IMR-90 (cell line): ENCODE measurements around the gene CDT1. TPM values are rescaled to one million over a fixed set of nuclear protein-coding genes. Genes with fewer than 3 reads are reported as not detected.

Experiments
- ATAC-seq: fragments of 200-7000 bp; cut with Tn5 transposase; 2 replicates; pipeline ENCODE4 v1.9.1; 2020; ENCODE audit warnings: low read depth, mild to moderate bottlenecking, moderate library complexity
- BruUV-seq: library from RNA; stranded (reverse); fragments of 400-500 nt; replicated peaks from 2 replicates; lab custom pipeline; 2021; lab: Mats Ljungman, UMichigan
- CTCF ChIA-PET: fragments of 300-600 bp; formaldehyde crosslinking; extraction: SDS; loops from one replicate; lab custom pipeline; 2021; ENCODE audit warnings: antibody characterized with exemption; lab: Yijun Ruan, JAX
- POLR2A ChIA-PET: fragments of 300-600 bp; sonication (Branson Sonifier 250); formaldehyde crosslinking; loops from one replicate; lab custom pipeline; 2022; ENCODE audit warnings: antibody characterized with exemption; ENCODE audit not compliant: unreplicated experiment; lab: Charles Lee
- DNase-seq: peaks from one replicate; pipeline ENCODE4 v3.0.0; 2013
- H2AFZ ChIP-seq: replicated peaks from 2 replicates; pipeline ENCODE3; 2013; ENCODE audit warnings: low read length, mild to moderate bottlenecking; ENCODE audit not compliant: poor library complexity
- H2AK5ac ChIP-seq: 2 replicates; pipeline ENCODE4 v1.6.1; 2013; ENCODE audit warnings: low read depth, low read length, inconsistent platforms
- H2AK9ac ChIP-seq: replicated peaks from 2 replicates; pipeline ENCODE3; 2013; ENCODE audit warnings: mild to moderate bottlenecking, low read depth, low read length, moderate library complexity; ENCODE audit not compliant: poor library complexity
- H2BK120ac ChIP-seq: 2 replicates; pipeline ENCODE4 v1.6.1; 2013; ENCODE audit warnings: low read depth, low read length, inconsistent platforms
- H2BK15ac ChIP-seq: 3 replicates; pipeline ENCODE4 v1.6.1; 2013; ENCODE audit warnings: low read depth, low read length, inconsistent platforms
- H2BK20ac ChIP-seq: 2 replicates; pipeline ENCODE4 v1.6.1; 2013; ENCODE audit warnings: low read depth, mild to moderate bottlenecking, inconsistent platforms, low read length, moderate library complexity
- H2BK5ac ChIP-seq: 2 replicates; pipeline ENCODE4 v1.6.1; 2013; ENCODE audit warnings: mild to moderate bottlenecking, low read depth, low read length, inconsistent platforms; ENCODE audit not compliant: poor library complexity, severe bottlenecking
- H3K14ac ChIP-seq: replicated peaks from 2 replicates; pipeline ENCODE4 v1.6.1; 2013; ENCODE audit warnings: low read depth, low read length, inconsistent platforms
- H3K18ac ChIP-seq: 2 replicates; pipeline ENCODE4 v1.6.1; 2013; ENCODE audit warnings: low read depth, low read length, control low read depth
- H3K23ac ChIP-seq: 2 replicates; pipeline ENCODE4 v1.6.1; 2013; ENCODE audit warnings: low read depth, low read length, inconsistent platforms
- H3K27ac ChIP-seq: 2 replicates; pipeline ENCODE4 v1.5.1; 2013; ENCODE audit warnings: mild to moderate bottlenecking, control low read depth, low read length; ENCODE audit not compliant: insufficient read depth
- H3K27me3 ChIP-seq: 2 replicates; pipeline ENCODE4 v1.6.1; 2013; ENCODE audit warnings: low read length; ENCODE audit not compliant: control insufficient read depth, insufficient read depth
- H3K36me3 ChIP-seq: 2 replicates; pipeline ENCODE4 v1.6.1; 2013; ENCODE audit warnings: low read length, mixed read lengths; ENCODE audit not compliant: control insufficient read depth, insufficient read depth
- H3K4ac ChIP-seq: 2 replicates; pipeline ENCODE4 v1.6.1; 2013; ENCODE audit warnings: low read depth, low read length, inconsistent platforms
- H3K4me1 ChIP-seq: 2 replicates; pipeline ENCODE4 v1.6.1; 2013; ENCODE audit warnings: low read length, mixed read lengths; ENCODE audit not compliant: control insufficient read depth, insufficient read depth
- H3K4me2 ChIP-seq: 2 replicates; pipeline ENCODE4 v1.6.1; 2013; ENCODE audit warnings: low read depth, mild to moderate bottlenecking, control low read depth, low read length, moderate library complexity
- H3K4me3 ChIP-seq: 2 replicates; pipeline ENCODE4 v1.5.1; 2013; ENCODE audit warnings: low read depth, mild to moderate bottlenecking, control low read depth, low read length, moderate library complexity; ENCODE audit not compliant: insufficient read depth
- H3K56ac ChIP-seq: 2 replicates; pipeline ENCODE4 v1.6.1; 2013; ENCODE audit warnings: low read length, inconsistent platforms; ENCODE audit not compliant: insufficient read depth; ENCODE audit errors: extremely low read depth
- H3K79me1 ChIP-seq, 2 experiments: 2 replicates each; pipeline ENCODE4 v1.6.1; 2013; ENCODE audit warnings: low read length in 2 of 2, inconsistent platforms in 1 of 2, low read depth in 1 of 2
- H3K9ac ChIP-seq: 2 replicates; pipeline ENCODE4 v1.6.1; 2013; ENCODE audit warnings: low read depth, low read length, control low read depth
- H3K9me1 ChIP-seq: 2 replicates; pipeline ENCODE4 v1.6.1; 2013; ENCODE audit warnings: low read length, inconsistent platforms; ENCODE audit not compliant: insufficient read depth
- H3K9me3 ChIP-seq: 2 replicates; pipeline ENCODE4 v1.6.1; 2013; ENCODE audit warnings: low read length; ENCODE audit not compliant: control insufficient read depth, insufficient read depth
- H4K20me1 ChIP-seq: 2 replicates; pipeline ENCODE4 v1.6.1; 2013; ENCODE audit warnings: low read length, inconsistent platforms; ENCODE audit not compliant: insufficient read depth
- H4K5ac ChIP-seq: 2 replicates; pipeline ENCODE4 v1.6.1; 2013; ENCODE audit warnings: mild to moderate bottlenecking, low read depth, low read length, control low read depth
- H4K8ac ChIP-seq, 2 experiments: 2 replicates each; pipeline ENCODE4 v1.6.1; 2013; ENCODE audit warnings: low read depth in 2 of 2, low read length in 2 of 2, control low read depth in 1 of 2, inconsistent platforms in 1 of 2
- H4K91ac ChIP-seq: 2 replicates; pipeline ENCODE4 v1.6.1; 2013; ENCODE audit warnings: low read depth, low read length, inconsistent platforms; ENCODE audit not compliant: insufficient read depth
- MAZ ChIP-seq: IDR thresholded peaks from 2 replicates; pipeline ENCODE4 v1.6.1; 2012; ENCODE audit warnings: low read depth, mild to moderate bottlenecking, low read length, improper control_type of control experiment, moderate library complexity, borderline replicate concordance
- SMC3 ChIP-seq: fragments of 150-350 bp; IDR thresholded peaks from 2 replicates; pipeline ENCODE4 v1.6.1; 2016; ENCODE audit warnings: low read depth, mild to moderate bottlenecking, antibody characterized with exemption, low read length, moderate library complexity
- WGBS, 2 experiments: methylation state at CpG; one replicate each; pipeline versions ENCODE4 v1.1.5 to v1.1.7; 2013; ENCODE audit warnings: missing lambda C conversion rate in 2 of 2; ENCODE audit not compliant: insufficient read length in 1 of 2; ENCODE audit errors: extremely low coverage in 2 of 2; 5-methylcytosine and 5-hydroxymethylcytosine counted together
- dilution Hi-C: fragments of 300-500 bp; cut with HindIII; formaldehyde crosslinking; loops from one replicate; pipeline ENCODE4 v1.14.3; 2018; ENCODE audit warnings: low sequenced_read_pairs; ENCODE audit not compliant: unreplicated experiment
- in situ Hi-C: fragments of 300-500 bp; cut with MboI; formaldehyde crosslinking; loops from 3 replicates; pipeline ENCODE4 v1.14.3; 2019; ENCODE audit warnings: low sequenced_read_pairs, inconsistent platforms, mixed read lengths
- intact Hi-C: fragments of 100-400 bp; cut with micrococcal nuclease; formaldehyde crosslinking; loops from 2 replicates; pipeline ENCODE4 v1.10.0; 2022
- polyA plus RNA-seq, 3 experiments: library from polyadenylated mRNA; depleted of rRNA; stranded (reverse); fragments of >200 nt; gene quantifications; 2 replicates each; pipeline ENCODE4 v1.2.3, GENCODE V29; 2012; ENCODE audit warnings: low replicate concordance in 1 of 3
- total RNA-seq: library from RNA; depleted of rRNA; stranded (reverse); fragments of >200 nt; gene quantifications from 2 replicates; pipeline ENCODE4 v1.2.3, GENCODE V29; 2012

The CDT1 gene
- total and polyA plus RNA-seq, 2 of the 4 experiments (the other 2 are of a cell fraction) = 3.2 to 11.8 TPM

DNA sequence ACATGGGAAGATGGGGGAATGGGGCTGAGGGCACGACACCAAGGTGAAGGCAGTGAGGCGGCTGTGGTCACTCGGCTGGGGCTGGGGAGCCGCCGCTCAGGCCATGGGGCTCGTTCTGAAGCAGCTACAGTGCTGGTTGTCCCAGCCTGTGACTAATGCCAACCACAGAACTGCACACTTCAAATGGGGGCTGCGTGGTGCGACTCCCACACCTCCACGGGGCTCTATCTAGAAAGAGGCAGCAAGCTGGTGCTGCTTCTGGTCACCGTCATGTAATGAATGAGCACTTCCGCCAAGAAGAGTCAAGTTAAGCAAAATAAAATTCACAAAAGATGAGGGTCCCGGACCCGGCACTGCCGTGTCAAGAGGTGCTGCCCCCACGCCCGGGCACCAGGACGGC is 33.2 kb downstream of the CDT1 start:
- 93% methylated on average over 12 of the region's 17 CpGs; no CpG with 5 or more reads in 1 of the 2 experiments for WGBS, 2 experiments
- Histone ChIP-seq H2BK20ac (no peak overlapping the region), H4K8ac (no peak overlapping the region), H4K91ac (no peak overlapping the region), H3K9me3 (no peaks in the 10 kb centered on the region), H2AFZ (no peak overlapping the region), H3K36me3 (peaks cover 33% of the 10 kb centered on the region), H4K20me1 (peaks cover 4% of the 10 kb centered on the region; the same call in 1 of the 2 replicates), H2AK5ac (no peak overlapping the region), H3K56ac (no peak overlapping the region), H3K4me3 (no peak overlapping the region), H3K4ac (no peak overlapping the region), H3K4me1 (no peaks in the 10 kb centered on the region), H2BK5ac (no peak overlapping the region), H3K23ac (no peak overlapping the region), H4K5ac (no peak overlapping the region), H3K27ac (no peak overlapping the region), H2BK15ac (no peak overlapping the region), H3K4me2 (no peak overlapping the region), H3K14ac (no peak overlapping the region), H3K9me1 (no peaks in the 10 kb centered on the region), H2AK9ac (no peak overlapping the region), H3K18ac (no peak overlapping the region), H3K79me1 (no peaks in the 10 kb centered on the region; a peak in 1 of 4 replicates), H2BK120ac (no peak overlapping the region), H3K27me3 (no peaks in the 10 kb centered on the region), H3K9ac (no peak overlapping the region)
- in situ Hi-C loops = no loop called here
- dilution Hi-C loops = no loop called here
- TF ChIP-seq MAZ (no peak), SMC3 (no peak)
- intact Hi-C loops = no loop called here
- POLR2A ChIA-PET = no interaction called here
- BruUV-seq = no TSS peak
- CTCF ChIA-PET = no interaction called here
- DNase-seq (no peak), ATAC-seq (no peak)
